GM18909 (cell line): Measurements from ENCODE around the gene FAN1.
A peak's percentile ranks its signal among the peaks of the same experiment; 100 is the strongest.

Experiments
- ATAC-seq: cut with Tn5 transposase; IDR thresholded peaks from one replicate; pipeline ENCODE4 v1.9.1; 2021; ENCODE audit warnings: mild to moderate bottlenecking; ENCODE audit not compliant: unreplicated experiment, poor library complexity

The FAN1 gene

DNA sequence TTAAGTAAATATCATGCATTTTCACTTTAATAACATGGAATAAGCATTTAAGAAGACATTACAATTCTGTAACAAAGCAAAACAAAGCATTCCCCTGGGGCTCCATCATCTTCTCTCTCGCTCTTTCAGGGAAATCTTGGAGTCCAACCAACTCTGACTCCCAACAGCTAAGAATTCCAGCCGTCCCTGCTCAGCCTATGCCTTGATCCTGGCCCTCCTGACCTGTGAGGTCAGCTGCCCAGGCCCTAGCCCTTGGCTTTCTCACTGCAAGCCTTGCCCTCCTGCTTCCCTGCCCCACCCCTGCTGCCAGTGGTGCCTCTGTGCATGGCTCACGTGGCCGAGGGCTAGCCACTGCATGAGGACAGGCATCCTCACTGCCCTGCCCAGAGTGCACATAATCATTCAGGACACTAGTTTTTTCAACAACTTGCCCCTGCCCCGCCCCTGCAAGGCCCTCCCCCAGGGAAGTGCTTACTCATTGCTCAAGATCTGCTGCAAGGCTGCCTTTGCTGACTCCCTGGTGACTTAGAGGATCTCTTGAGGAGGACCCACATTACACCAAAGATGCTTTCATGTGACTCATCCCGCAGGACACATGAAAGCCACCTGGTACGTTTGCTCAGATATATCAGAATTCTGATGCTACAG, 50.1 kb downstream of the FAN1 start:
- no peak for ATAC-seq

DNA sequence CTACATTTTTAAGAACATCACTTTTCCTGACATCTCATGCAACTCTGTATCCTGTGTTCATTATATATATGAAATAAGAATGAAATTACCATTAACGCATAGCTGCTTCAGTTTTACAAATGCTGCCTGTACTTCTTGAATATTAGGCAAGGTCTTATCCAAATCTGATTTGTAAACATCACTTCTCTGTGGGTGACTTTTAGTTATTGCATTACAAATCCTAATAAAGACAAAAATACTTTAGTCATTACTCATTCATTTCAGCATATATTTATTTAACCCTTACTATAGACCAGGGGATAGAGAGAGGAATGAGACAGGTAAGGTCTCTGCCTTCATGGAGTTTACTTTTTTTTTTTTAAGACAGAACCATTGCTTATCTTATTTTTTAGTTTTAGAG, 51.0 kb downstream of the FAN1 start:
- ATAC-seq = no peak

DNA sequence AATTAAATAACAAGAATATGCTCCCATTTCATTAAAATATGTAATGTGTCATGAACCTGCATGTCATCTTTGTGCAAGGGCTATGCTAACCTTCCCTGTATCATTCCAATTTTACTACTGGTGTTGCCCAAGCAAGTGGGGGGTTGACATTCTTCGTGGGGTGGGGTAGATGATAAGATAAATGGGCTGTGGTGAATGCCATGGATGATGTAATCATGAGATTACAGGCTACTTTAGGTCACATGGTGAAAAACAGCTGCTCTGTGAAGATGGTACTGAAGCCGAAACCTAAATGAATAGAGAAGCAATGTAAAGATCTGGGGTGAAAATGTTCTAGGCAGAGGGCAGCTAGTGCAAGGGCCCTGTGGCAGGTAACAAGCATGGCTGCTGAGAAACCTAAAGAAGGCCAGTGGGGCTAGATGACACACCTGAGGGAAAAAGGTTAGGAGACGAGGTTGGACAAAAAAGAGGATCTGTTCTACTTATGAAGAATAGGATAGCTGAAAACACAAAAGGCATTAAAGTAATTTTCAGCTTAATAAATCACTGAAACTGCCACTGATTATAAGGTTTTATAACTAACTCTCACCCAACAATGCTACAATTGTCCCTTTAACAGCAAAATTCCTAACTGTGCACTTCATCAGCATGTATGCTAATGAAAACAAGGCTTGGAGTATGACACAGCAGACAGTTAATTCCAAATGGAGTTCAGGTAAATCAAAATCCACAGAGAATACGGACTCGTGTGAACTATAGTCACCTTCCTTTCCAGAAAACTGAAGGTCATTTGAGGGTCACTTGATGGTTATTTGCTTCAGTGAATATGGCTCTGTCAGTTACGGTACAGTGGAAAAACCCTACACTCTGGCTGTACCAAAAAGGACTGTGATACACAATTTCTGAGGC, 52.8 kb downstream of the FAN1 start:
- no peak for ATAC-seq

DNA sequence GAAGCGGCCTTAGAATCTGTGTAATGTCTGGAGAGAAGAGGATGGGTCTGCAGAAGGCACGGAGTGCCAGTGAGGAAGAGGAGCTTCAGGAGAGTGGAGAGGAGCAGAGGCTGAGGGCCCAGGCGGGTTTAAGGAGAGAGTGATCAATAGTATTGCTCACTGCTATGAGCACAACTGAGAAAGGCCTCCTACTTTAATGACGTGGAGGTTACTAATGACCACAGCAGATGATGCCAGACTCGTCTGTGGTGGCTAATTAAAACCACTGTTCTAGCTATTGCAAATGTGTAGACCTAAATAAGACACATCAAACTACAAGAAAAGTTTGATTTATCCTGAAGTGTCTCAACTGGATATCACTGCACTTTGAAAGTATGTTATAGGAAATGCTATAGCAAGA, 54.5 kb downstream of the FAN1 start:
- no peak for ATAC-seq

DNA sequence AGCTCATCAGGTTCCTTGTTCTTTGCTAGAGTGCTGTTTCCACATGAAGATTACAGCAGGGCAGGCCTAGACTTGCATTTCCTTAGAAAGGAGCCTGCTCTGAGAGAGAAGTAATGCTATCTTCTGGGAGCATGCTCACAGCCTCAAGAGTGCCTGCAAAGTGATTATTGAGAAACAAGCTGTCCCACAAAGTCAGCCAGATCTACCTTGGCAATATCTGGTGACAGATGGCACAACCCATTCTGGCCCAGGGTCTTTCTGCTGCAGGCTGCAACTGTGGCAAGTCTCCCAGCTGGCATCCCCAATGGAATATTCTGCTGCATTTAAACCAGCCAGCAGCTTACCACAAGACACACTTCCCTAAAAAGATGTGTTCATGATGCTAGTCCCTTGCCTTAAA, 58.4 kb downstream of the FAN1 start:
- no peak for ATAC-seq

DNA sequence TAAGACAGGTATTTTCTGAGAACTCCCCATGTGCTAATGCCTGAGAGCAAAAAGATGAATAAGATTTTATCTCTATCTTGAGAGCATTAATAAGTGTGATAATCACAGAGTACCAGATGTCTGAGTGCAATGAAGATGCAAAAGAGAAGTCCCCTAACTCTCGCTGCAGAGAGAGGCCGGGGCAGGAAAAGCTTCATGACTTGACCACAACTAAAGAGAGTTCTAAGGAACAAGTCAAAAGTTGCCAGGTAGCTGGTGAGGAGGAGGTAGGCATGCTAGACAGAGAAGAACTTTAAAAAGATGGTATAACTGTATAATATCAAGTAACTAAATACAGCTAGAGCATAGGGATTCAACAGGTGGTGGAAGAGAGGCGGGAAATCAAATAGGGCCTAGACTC, 58.9 kb downstream of the FAN1 start:
- ATAC-seq = no peak

DNA sequence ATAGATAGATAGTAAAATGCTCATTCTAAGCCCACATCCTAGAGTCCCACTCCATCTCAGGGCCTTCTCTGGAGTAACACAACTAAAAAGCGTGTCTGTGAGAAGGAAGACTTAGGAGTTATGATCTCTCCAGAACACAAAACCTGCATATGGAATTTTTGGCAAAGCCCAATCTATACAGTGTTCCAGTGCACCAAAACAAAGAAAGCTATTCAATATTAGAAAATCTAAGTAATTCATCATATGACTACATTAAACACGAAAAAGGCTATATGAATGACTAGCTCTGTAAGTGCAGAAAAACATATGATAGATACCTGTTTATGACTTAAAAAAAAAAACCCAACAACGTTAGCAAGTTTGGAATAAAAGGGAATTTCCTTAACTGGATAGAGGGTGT, 60.0 kb downstream of the FAN1 start:
- no peak for ATAC-seq

DNA sequence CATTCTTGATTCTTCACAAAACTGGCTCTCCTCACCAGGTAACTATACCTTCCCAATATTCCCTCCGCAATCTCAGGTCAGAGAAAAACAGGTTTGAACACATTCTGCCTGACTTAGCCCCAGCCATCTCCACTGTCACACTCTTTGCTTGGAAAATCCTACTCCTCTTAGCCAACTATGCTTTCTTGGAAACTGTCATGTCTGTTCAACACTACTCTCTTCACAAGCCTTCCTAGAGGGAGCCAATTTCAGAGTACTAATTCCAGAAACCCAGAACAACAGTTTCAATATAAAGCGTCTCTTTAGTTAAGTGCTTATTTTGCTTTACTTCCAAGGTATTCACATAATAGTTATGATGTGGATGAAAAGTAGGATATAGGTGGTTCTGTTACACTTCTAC, 66.0 kb downstream of the FAN1 start:
- ATAC-seq = no peak

DNA sequence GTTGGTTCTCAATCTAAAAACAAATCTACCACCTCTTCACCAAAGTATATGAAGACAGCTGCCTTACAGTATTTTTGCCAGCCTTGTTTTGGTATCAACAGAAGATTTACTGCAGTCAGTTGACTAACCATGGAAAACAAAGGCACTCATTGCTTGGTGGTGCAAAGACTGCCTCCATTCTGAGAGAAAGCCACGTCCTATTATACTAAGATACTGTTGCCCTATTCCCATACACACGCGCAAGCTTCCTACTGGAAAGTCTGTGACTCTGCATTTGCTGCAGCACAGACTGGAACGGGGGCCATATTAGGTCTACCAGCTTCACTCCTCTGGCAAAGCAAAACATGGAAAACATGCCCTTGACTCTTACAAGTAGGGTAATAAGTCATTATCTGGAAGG, 69.7 kb downstream of the FAN1 start:
- ATAC-seq = no peak

DNA sequence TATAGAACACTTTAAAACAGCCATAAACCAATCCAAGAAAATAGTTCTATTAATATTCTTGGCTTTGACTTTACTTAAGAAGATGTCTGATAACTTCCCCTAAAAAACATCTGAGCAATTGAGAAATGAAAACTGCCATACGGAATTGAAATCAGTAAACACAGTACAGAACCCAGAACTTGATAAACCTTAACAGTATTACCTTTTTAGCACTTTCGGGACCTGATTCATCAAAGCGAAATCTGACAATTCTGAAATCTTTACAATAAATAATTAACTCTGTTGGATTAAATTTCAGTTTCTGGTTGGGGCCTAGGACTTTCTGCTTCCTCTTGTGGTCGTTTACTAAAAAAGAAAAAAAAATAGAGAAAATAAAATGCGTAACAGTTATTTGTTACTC, 70.4 kb downstream of the FAN1 start:
- ATAC-seq = no peak

DNA sequence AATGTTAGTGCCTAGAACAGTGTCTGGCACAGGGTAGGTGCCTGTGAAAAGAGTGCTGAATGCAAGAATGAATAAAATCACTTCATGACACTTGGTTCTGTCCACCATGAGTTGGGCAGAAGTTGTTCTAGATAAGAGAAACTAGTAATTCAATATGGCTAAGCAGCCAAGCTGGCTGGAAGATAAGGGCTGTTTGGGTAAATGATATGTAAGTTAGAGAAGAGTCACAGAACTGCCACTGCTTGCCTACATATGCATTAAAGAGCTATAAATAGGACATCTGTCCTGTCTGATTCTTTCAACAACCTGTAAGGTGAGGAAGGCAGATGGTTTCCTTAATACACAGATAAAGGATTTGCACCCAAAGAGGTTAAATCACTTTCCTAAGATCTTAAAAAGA, 74.6 kb downstream of the FAN1 start:
- no peak for ATAC-seq

DNA sequence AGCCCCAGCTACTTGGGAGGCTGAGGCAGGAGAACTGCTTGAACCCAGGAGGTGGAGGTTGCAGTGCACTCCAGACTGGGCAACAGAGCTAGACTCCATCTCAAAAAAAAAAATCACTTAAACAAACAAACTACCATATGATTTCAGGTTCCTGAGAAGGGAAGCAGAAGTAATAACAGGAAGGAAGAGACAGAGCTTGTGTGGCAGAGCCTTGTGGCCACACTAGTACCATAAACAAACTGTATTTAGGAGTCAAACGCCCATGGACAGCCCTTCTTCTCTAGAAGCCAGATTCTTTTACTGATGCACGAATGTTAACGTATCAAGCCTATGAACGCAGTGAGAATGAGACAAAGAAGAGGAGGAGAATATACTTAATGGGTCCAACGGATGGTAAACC, 75.7 kb downstream of the FAN1 start:
- ATAC-seq = no peak

DNA sequence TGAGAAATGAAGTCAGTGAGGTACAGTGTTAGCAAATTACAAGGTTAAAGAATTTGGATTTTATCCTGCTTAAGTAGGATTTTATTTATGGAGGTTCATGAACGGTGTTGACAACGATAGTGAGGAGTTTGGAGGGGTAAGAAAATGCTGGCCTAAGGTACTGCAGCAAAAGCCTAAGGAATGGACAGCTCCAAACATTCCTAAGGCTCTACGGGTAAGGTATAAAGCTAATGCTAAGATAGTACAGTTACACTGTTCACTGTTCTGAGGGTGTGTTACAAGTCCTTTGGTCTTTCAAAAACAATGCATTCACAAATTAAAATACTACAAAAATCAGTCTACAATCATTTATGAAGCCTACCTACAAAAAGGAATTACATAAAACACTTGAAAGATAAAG, 80.4 kb downstream of the FAN1 start:
- ATAC-seq = no peak

DNA sequence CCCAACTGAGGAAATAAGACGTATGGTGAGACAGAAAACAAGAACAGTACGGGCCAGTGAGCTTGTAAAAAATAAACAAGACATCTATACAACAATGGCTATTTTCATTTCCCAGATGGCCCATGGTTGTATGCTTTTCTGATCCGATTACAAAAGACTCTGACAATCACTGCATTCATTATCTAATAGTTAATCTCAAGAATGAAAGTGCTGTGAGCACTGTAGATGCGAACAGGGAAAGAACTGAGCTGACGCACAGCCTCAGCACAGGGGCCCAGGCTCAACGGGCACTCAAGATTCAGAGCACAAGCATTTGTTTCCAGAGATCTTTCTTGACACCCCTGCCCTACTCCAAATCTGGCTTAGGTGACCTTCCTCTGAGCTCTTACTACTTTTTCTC, 80.8 kb downstream of the FAN1 start:
- peak; percentile 56 for ATAC-seq

DNA sequence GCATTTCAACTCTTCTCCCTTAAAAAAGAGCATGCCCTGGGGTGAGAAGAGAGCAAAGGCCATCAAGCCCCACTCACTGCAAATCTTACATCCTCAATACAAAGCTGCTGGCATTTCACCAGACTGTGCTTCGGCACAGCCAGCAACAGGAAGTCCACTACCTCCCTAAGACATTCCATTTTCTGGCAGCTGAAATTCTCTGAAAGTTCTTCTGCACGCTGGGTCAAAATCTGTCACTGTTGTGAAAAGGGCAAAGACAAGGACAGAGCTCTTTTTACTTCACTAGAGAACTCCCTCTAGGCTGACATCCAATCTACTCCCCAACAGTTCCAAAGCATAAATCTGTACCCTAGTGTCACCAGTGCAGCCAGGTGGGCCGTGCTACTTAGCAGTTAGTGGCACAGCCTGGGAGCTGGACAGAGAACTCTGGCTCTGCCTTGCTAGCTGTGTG, 81.4 kb downstream of the FAN1 start:
- peak; percentile 38 for ATAC-seq

DNA sequence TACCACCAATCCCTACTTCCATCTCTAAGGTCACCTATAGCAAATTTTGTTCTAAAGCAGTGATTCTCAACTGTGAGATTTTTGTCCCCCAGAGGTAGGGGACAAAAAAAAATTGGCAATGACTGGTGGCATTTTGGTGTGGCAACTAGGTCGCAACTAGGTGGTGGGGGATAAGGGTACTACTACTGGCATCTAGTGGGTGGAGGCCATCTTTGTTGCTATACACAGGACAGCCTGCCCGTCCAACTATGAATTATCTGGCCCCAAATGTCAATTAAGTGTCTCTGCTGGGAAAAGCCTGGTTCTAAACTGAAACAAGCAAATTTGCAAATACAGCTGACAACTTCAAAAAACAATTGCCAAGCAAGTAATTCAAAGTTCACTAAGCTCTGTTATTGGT, 86.3 kb downstream of the FAN1 start:
- no peak for ATAC-seq

DNA sequence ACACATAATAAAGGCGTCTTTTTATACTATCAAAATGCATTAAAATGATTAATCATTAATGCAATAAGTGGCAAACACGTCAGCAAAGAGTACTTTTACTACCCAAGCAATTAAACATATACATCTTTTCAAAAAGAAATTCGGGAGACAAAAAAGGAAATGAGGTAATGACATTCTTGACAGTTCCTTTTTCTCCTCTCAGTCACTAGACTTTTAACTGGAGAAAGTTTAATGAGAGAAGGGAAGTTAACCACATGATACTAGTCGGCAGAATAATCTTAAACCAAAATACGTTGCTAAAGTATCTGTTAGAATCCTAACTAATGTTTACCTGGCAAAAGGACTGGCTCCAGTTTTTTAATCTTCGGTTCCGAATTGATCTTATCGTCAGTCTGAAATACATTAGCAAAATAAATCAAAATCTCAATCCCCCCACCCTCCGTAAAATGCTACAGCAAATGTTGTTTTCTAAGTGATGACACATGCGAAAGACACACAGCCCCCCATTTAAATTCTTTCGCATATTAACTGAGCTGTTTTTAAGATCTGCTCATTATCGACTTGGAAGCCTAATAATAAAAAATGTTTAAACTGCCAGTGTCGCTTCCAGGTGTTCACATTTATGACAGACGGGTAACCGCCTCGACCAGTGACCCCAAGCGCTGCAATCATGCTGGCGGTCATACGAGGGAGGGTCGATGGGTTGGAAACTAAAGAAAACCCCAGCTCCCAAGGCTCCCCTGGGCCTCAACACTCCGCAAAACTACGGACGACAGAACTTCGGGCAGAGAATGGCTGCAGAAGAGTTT, 86.9 kb downstream of the FAN1 start:
- ATAC-seq = no peak

DNA sequence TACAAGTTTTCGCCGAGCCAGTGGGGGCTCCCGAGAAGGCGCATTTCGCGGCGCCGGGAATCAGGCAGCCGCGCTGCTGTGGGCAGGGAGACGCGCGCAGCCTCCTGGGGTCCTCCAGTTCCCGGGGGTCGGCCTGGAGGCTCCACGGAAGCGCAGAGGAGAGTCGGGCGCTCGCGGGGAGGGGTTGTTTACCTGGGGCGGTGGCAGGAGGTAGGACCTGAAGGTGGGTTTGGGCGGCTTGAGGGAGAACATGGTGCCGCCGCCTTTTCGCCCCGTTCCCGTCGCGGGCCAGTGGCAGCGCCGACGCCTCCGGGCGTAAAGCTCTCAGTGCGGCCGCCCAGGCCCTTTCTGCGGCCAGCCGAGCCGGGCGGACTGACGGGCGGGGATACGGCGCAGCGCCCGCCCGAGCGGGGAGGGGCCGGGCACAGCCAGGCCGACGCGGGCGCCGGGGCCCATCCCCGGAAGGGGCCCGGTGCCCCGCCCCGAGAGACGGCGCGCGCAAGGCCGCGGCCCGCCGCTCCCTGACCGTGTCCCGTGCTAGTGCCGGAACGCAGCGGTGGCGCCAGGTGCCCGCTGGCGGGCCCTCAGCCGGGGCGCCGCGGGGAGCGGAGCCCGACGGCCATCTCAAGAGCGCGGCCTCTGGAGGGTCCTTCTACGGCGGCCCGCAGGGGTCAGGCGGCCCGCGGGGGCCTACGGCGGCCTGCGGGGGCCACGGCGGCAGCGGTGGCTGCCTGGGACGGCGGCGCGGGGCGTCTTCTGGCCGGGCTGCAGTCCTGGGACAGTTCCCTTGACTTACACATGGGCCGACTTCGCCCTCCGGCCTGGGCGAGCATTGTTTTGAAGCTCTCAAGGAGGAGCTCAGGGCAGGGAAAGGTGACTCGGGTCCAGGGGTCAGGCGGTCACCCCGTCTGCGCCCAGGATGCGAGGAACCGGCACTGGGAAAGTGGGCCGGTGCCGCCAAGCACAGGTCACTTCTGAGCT, 87.8 kb downstream of the FAN1 start, which contains the start of gene MTMR10:
MTMR10 (minus strand) TSS at position 374 of the 981 bp plus-strand sequence; CDS start at position 252, 122 bp downstream.
- ATAC-seq = peak; percentile 92

DNA sequence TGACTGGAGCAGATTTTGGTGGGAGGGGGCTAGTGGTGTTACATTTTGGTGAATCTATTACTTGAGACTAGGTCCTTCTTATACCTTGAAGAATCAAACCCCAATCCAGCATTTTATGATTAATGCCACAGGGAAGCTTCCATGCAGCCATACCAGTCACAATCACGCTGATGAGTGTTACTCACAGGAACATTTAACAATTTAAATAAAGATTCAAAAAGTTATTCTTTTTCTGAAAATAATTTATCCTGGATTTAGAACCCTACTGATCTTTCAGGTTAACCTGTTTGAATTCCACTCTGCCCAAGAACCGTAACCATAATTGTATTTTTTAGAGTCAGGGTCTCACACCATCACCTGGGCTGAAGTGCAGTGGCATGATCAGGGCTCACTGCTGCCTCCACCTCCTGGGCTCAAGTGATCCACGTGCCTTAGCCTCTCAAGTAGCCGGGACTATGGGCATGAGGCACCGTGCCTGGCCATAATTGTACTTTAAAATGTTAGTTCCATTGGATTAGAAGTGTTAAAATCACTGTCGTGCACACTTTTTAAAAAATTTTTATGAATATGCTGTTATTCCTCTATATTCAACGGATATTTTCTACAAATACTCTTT, 88.6 kb downstream of the FAN1 start:
- no peak for ATAC-seq
